ENCODE measurements around the gene ZNF189. TPM values are rescaled to one million over a fixed set of nuclear protein-coding genes. Genes with fewer than 3 reads are reported as not detected.

ZNF189 gene
- total RNA-seq, 2 experiments from 2014 or later: 5.0 to 5.3 TPM

GRCh38 chr9:101449071-101449721 lies 50.5 kb downstream of the ZNF189 start:
- Histone ChIP-seq H3K4me3 (ENCODE audit: low read length) (peak overlapping the region; percentile 38), H3K27me3 (ENCODE audit: control insufficient read depth in 1 of 2, insufficient read depth in 2 of 2, low read length in 2 of 2) (peaks cover 22 to 52% of the 10 kb centered on the region in 2 experiments), H3K9me3 (ENCODE audit: control insufficient read depth in 1 of 2, insufficient read depth in 1 of 2, low read length in 2 of 2) (peaks cover 0 to 10% of the 10 kb centered on the region in 2 experiments), H3K36me3 (ENCODE audit: insufficient read depth, low read length) (no peaks in the 10 kb centered on the region), H3K27ac (ENCODE audit: low read depth in 1 of 2, low read length in 2 of 2) (no peak overlapping the region), H3K4me1 (ENCODE audit: insufficient read depth, low read length) (peaks cover 6% of the 10 kb centered on the region)
- ATAC-seq (ENCODE audit: poor library complexity): peak; percentile 73
- Mint-ChIP-seq H3K4me1 (ENCODE audit: low read depth) (peaks cover 14% of the 10 kb centered on the region), H3K9me3 (peaks cover 5% of the 10 kb centered on the region), H3K36me3 (ENCODE audit: low read depth) (no peaks in the 10 kb centered on the region), H3K27me3 (peaks cover 85% of the 10 kb centered on the region), H3K4me3 (peak overlapping the region; percentile 49), H3K27ac (no peak overlapping the region)
- ChIA-PET POLR2A (no interaction called here), CTCF (interaction anchor here (0.6 to 1.3 kb wide), 5 partner anchors 10 to 107 kb away, joined by 3 to 4 read pairs (median 3); no protein-coding TSS in a partner anchor)
- DNase-seq: peak; percentile 4 to 60 (median 28)
- peak; percentile 56 for TF ChIP-seq CTCF (IDR thresholded peaks at IDR 0.05)
- intact Hi-C loops (cut with DNase I, micrococcal nuclease): no loop called here

GRCh38 chr9:101450931-101451330 lies 52.3 kb downstream of the ZNF189 start:
- no peak overlapping the region for H3K4me3 Mint-ChIP-seq
- H3K4me3 ChIP-seq (ENCODE audit: low read length): no peak overlapping the region
- no peak for TF ChIP-seq CTCF (IDR thresholded peaks at IDR 0.05)
- peaks cover 16 to 35% of the 10 kb centered on the region in 2 experiments for H3K27me3 ChIP-seq (ENCODE audit: control insufficient read depth in 1 of 2, insufficient read depth in 2 of 2, low read length in 2 of 2)
- CTCF ChIA-PET: no interaction called here
- no peaks in the 10 kb centered on the region for H3K36me3 ChIP-seq (ENCODE audit: insufficient read depth, low read length)
- no peak overlapping the region for H3K27ac ChIP-seq (ENCODE audit: low read depth in 1 of 2, low read length in 2 of 2)
- peaks cover 14% of the 10 kb centered on the region for H3K4me1 Mint-ChIP-seq (ENCODE audit: low read depth)
- intact Hi-C loops (cut with DNase I, micrococcal nuclease): no loop called here
- peaks cover 0 to 10% of the 10 kb centered on the region in 2 experiments for H3K9me3 ChIP-seq (ENCODE audit: control insufficient read depth in 1 of 2, insufficient read depth in 1 of 2, low read length in 2 of 2)
- peaks cover 6% of the 10 kb centered on the region for H3K4me1 ChIP-seq (ENCODE audit: insufficient read depth, low read length)
- H3K27ac Mint-ChIP-seq: no peak overlapping the region
- POLR2A ChIA-PET: no interaction called here
- peaks cover 76% of the 10 kb centered on the region for H3K27me3 Mint-ChIP-seq
- H3K9me3 Mint-ChIP-seq: peaks cover 5% of the 10 kb centered on the region
- H3K36me3 Mint-ChIP-seq (ENCODE audit: low read depth): no peaks in the 10 kb centered on the region
- ATAC-seq (ENCODE audit: poor library complexity) (no peak), DNase-seq (no peak)

- Histone ChIP-seq H3K9me3 (ENCODE audit: control insufficient read depth in 1 of 2, insufficient read depth in 1 of 2, low read length in 2 of 2) (peaks cover 0 to 10% of the 10 kb centered on the region in 2 experiments), H3K36me3 (ENCODE audit: insufficient read depth, low read length) (no peaks in the 10 kb centered on the region), H3K27ac (ENCODE audit: low read depth in 1 of 2, low read length in 2 of 2) (no peak overlapping the region), H3K4me1 (ENCODE audit: insufficient read depth, low read length) (peaks cover 6% of the 10 kb centered on the region), H3K4me3 (ENCODE audit: low read length) (no peak overlapping the region), H3K27me3 (ENCODE audit: control insufficient read depth in 1 of 2, insufficient read depth in 2 of 2, low read length in 2 of 2) (peaks cover 15 to 31% of the 10 kb centered on the region in 2 experiments)
- DNase-seq (no peak), ATAC-seq (ENCODE audit: poor library complexity) (no peak)
- POLR2A ChIA-PET: no interaction called here
- CTCF ChIA-PET: no interaction called here
- Mint-ChIP-seq H3K9me3 (peaks cover 5% of the 10 kb centered on the region), H3K36me3 (ENCODE audit: low read depth) (no peaks in the 10 kb centered on the region), H3K4me1 (ENCODE audit: low read depth) (peaks cover 14% of the 10 kb centered on the region), H3K27me3 (peaks cover 72% of the 10 kb centered on the region), H3K4me3 (no peak overlapping the region), H3K27ac (no peak overlapping the region)
- intact Hi-C loops (cut with DNase I, micrococcal nuclease): no loop called here
- TF ChIP-seq CTCF (IDR thresholded peaks at IDR 0.05): no peak
These were observed 52.8 kb downstream of the ZNF189 start for GRCh38 chr9:101451498-101451897.
